Measurements from ENCODE around the gene DGUOK. TPM values are rescaled to one million over a fixed set of nuclear protein-coding genes. Genes with fewer than 3 reads are reported as not detected.

DGUOK gene
- total RNA-seq, 1 donor from 2014 or later = 70.1 TPM

GRCh38 chr2:73893764-73894474 lies 32.8 kb upstream of the DGUOK start:
- H3K27me3 Mint-ChIP-seq = no peaks in the 10 kb centered on the region
- no peaks in the 10 kb centered on the region for H3K9me3 Mint-ChIP-seq
- intact Hi-C loops (cut with micrococcal nuclease) = no loop called here
- ATAC-seq (ENCODE audit: low read depth) (no peak), DNase-seq (no peak)
- H3K36me3 Mint-ChIP-seq (ENCODE audit: low read depth) = no peaks in the 10 kb centered on the region
- ChIA-PET CTCF (no interaction called here), POLR2A (interaction anchor here (0.6 kb wide), 1 partner anchor 186 kb away, joined by 5 read pairs; no protein-coding TSS in a partner anchor)
- TF ChIP-seq CTCF (IDR thresholded peaks at IDR 0.05) = no peak
- H3K27ac Mint-ChIP-seq = no peak overlapping the region
- no peak overlapping the region for H3K4me3 Mint-ChIP-seq
- peaks cover 6% of the 10 kb centered on the region for H3K4me1 Mint-ChIP-seq

DNA sequence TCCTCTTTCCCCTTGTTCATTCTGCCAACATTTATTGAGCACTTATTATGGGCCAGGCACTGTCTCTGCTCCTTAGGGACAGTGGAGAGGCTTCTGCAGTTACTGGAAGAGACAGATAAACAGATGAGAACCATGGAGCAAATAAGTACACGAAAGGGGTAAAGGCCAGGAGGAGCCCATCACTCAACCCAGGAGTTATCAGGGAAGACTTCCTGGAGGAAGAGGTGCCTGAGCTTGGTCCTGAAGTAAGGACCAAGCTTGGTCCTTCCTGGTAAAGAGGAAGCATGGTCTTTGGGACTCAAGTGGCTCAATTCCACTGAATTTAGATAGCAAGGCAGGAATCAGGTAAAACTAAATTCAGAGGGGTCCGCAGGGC lies 32.2 kb upstream of the DGUOK start:
- Mint-ChIP-seq H3K4me3 (no peak overlapping the region), H3K27ac (no peak overlapping the region), H3K36me3 (ENCODE audit: low read depth) (no peaks in the 10 kb centered on the region), H3K27me3 (no peaks in the 10 kb centered on the region), H3K9me3 (no peaks in the 10 kb centered on the region), H3K4me1 (peaks cover 6% of the 10 kb centered on the region)
- no peak for TF ChIP-seq CTCF (IDR thresholded peaks at IDR 0.05)
- DNase-seq = no peak
- ChIA-PET CTCF (no interaction called here), POLR2A (interaction anchor here (0.6 kb wide), 1 partner anchor 186 kb away, joined by 5 read pairs; no protein-coding TSS in a partner anchor)
- intact Hi-C loops (cut with micrococcal nuclease) = no loop called here
- no peak for ATAC-seq (ENCODE audit: low read depth)

DNA sequence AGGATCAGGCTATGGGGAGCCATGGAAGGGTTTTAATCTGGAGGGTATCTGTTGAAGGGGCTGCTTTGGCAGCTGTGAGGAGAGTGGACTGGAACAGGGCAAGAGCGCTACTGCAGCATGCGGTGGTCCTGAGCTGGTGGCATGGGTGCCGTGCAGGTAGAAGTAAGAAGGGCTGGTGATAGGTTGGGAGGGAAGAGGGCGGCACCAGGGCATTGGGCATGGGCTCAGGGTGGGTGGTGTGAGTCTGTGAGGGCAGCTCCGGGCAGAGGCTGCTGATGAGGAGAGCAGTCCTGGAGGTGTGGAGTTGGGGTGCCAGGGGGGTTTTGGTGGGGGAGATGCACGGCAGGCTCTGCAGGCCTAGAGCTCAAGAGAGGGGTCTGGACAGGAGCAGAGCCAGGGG lies 31.8 kb upstream of the DGUOK start:
- Mint-ChIP-seq H3K4me3 (no peak overlapping the region), H3K36me3 (ENCODE audit: low read depth) (no peaks in the 10 kb centered on the region), H3K9me3 (no peaks in the 10 kb centered on the region), H3K27me3 (no peaks in the 10 kb centered on the region), H3K27ac (no peak overlapping the region), H3K4me1 (peaks cover 6% of the 10 kb centered on the region)
- intact Hi-C loops (cut with micrococcal nuclease) = no loop called here
- ChIA-PET POLR2A (no interaction called here), CTCF (no interaction called here)
- TF ChIP-seq CTCF (IDR thresholded peaks at IDR 0.05) = no peak
- no peak for DNase-seq
- ATAC-seq (ENCODE audit: low read depth) = no peak

DNA sequence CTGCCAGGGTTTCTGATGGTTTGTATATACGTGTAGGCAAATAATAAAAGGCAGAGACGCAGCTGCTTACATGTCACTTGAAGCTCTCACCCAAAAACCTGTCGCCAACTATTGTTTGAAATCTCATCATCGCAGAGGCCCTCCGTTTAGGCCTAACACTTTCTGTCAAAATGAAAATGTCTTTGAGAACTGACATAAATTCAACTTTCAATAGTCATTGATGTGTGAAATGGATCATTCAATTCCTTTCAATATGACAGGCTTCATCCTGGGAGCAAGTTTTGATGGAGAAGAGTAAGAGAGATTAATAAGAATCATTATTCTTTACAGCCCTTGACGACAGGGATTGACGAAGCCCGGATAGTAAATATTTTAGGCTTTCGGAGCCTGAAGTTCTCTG lies 31.2 kb upstream of the DGUOK start:
- POLR2A ChIA-PET = no interaction called here
- H3K36me3 Mint-ChIP-seq (ENCODE audit: low read depth) = no peaks in the 10 kb centered on the region
- CTCF ChIA-PET = no interaction called here
- peaks cover 6% of the 10 kb centered on the region for H3K4me1 Mint-ChIP-seq
- H3K27me3 Mint-ChIP-seq = no peaks in the 10 kb centered on the region
- DNase-seq = no peak
- no peak overlapping the region for H3K27ac Mint-ChIP-seq
- no peak for ATAC-seq (ENCODE audit: low read depth)
- TF ChIP-seq CTCF (IDR thresholded peaks at IDR 0.05) = no peak
- intact Hi-C loops (cut with micrococcal nuclease) = no loop called here
- H3K4me3 Mint-ChIP-seq = no peak overlapping the region
- H3K9me3 Mint-ChIP-seq = no peaks in the 10 kb centered on the region

GRCh38 chr2:73896362-73897239 lies 30.1 kb upstream of the DGUOK start:
- H3K4me3 Mint-ChIP-seq = no peak overlapping the region
- H3K4me1 Mint-ChIP-seq = peaks cover 6% of the 10 kb centered on the region
- H3K27ac Mint-ChIP-seq = no peak overlapping the region
- POLR2A ChIA-PET = interaction anchor here (0.6 kb wide), 1 partner anchor 289 kb away, joined by 5 read pairs; no protein-coding TSS in a partner anchor
- no peak for TF ChIP-seq CTCF (IDR thresholded peaks at IDR 0.05)
- ATAC-seq (ENCODE audit: low read depth) (peak; percentile 72), DNase-seq (no peak)
- CTCF ChIA-PET = no interaction called here
- intact Hi-C loops (cut with micrococcal nuclease) = no loop called here
- H3K27me3 Mint-ChIP-seq = peaks cover 4% of the 10 kb centered on the region
- H3K36me3 Mint-ChIP-seq (ENCODE audit: low read depth) = no peaks in the 10 kb centered on the region
- no peaks in the 10 kb centered on the region for H3K9me3 Mint-ChIP-seq
